ENCODE results near the gene AMH. TPM values are rescaled to one million over a fixed set of nuclear protein-coding genes. Genes with fewer than 3 reads are reported as not detected.

AMH gene
- total and polyA plus RNA-seq, 7 experiments from 2014 or later = 0.37 to 12.9 (median 4.6) TPM; not detected in 2

- POLR2A ChIA-PET = interaction anchor here (0.6 to 13.1 kb wide), 7 partner anchors 10 to 225 kb away, joined by 3 to 163 read pairs (median 4); partner anchors contain the start of gene GADD45B
- Histone ChIP-seq H3K4me3 (ENCODE audit: low read length) (peak overlapping the region; percentile 63), H3K36me3 (ENCODE audit: control insufficient read depth in 2 of 3, insufficient read depth in 3 of 3, low read length in 3 of 3) (peaks cover 0 to 25% (median 4%) of the 10 kb centered on the region in 3 experiments), H3K27me3 (ENCODE audit: control insufficient read depth in 2 of 2, insufficient read depth in 2 of 2, low read length in 2 of 2) (no peaks in the 10 kb centered on the region), H3K9me3 (ENCODE audit: control insufficient read depth in 2 of 3, low read length in 3 of 3) (no peaks in the 10 kb centered on the region), H3K27ac (ENCODE audit: low read depth, low read length) (no peak overlapping the region), H3K4me1 (ENCODE audit: control insufficient read depth in 2 of 2, insufficient read depth in 2 of 2, low read length in 2 of 2) (peaks cover 10 to 27% of the 10 kb centered on the region in 2 donors)
- ATAC-seq = peak; percentile 24
- no peaks in the 10 kb centered on the region for H3K9me3 Mint-ChIP-seq
- peaks cover 0 to 25% (median 0%) of the 10 kb centered on the region in 5 donors for H3K27me3 Mint-ChIP-seq
- CTCF ChIA-PET = interaction anchor here (1.8 kb wide), 1 partner anchor 12 kb away, joined by 7 read pairs; no protein-coding TSS in a partner anchor
- H3K4me3 Mint-ChIP-seq = peak overlapping the region; percentile 17 to 85 (median 65)
- intact Hi-C loops (cut with micrococcal nuclease) = loop anchor here in 1 of 2 donors (2.0 kb wide), 1 partner anchor 15 kb away; the partner anchor contains the start of genes PLEKHJ1 and SF3A2
- peak in 2 of 9 donors; percentile 27 for DNase-seq
- H3K4me1 Mint-ChIP-seq = peaks cover 0 to 6% (median 3%) of the 10 kb centered on the region in 7 donors
- H3K36me3 Mint-ChIP-seq = no peaks in the 10 kb centered on the region
- peak overlapping the region in 1 of 9 donors; percentile 43 for H3K27ac Mint-ChIP-seq
Measured at GRCh38 chr19:2251106-2252054, 2.3 kb downstream of the AMH start.

GRCh38 chr19:2252055-2252796, 3.1 kb downstream of the AMH start:
- no peaks in the 10 kb centered on the region for H3K36me3 Mint-ChIP-seq
- peaks cover 0 to 10% (median 8%) of the 10 kb centered on the region in 7 donors for H3K4me1 Mint-ChIP-seq
- H3K27ac Mint-ChIP-seq = peak overlapping the region in 2 of 9 donors; percentile 5 to 43
- intact Hi-C loops (cut with micrococcal nuclease) = loop anchor here in 1 of 2 donors (2.0 kb wide), 1 partner anchor 15 kb away; the partner anchor contains the start of genes PLEKHJ1 and SF3A2
- no peak overlapping the region for H3K27ac ChIP-seq (ENCODE audit: low read depth, low read length)
- peak in 3 of 9 donors; percentile 30 to 41 (median 32) for DNase-seq
- H3K27me3 ChIP-seq (ENCODE audit: control insufficient read depth in 2 of 2, insufficient read depth in 2 of 2, low read length in 2 of 2) = no peaks in the 10 kb centered on the region
- CTCF ChIA-PET = interaction anchor here (0.6 to 1.8 kb wide), 3 partner anchors 13 to 145 kb away, joined by 3 to 7 read pairs (median 4); partner anchors contain the start of gene PLEKHJ1
- no peaks in the 10 kb centered on the region for H3K9me3 ChIP-seq (ENCODE audit: control insufficient read depth in 2 of 3, low read length in 3 of 3)
- no peaks in the 10 kb centered on the region for H3K9me3 Mint-ChIP-seq
- H3K4me3 ChIP-seq (ENCODE audit: low read length) = peak overlapping the region; percentile 63
- peaks cover 0 to 25% (median 0%) of the 10 kb centered on the region in 5 donors for H3K27me3 Mint-ChIP-seq
- ATAC-seq = no peak
- peak overlapping the region; percentile 20 to 85 (median 78) for H3K4me3 Mint-ChIP-seq
- H3K4me1 ChIP-seq (ENCODE audit: control insufficient read depth in 2 of 2, insufficient read depth in 2 of 2, low read length in 2 of 2) = peaks cover 14 to 31% of the 10 kb centered on the region in 2 donors
- peaks cover 0 to 17% (median 2%) of the 10 kb centered on the region in 3 experiments for H3K36me3 ChIP-seq (ENCODE audit: control insufficient read depth in 2 of 3, insufficient read depth in 3 of 3, low read length in 3 of 3)
- POLR2A ChIA-PET = interaction anchor here (0.9 to 13.1 kb wide), 6 partner anchors 9 to 224 kb away, joined by 3 to 163 read pairs (median 9); partner anchors contain the start of gene GADD45B

- POLR2A ChIA-PET = interaction anchor here (0.6 to 13.1 kb wide), 8 partner anchors 8 to 355 kb away, joined by 3 to 163 read pairs (median 4); partner anchors contain the start of gene GADD45B
- Histone ChIP-seq H3K36me3 (ENCODE audit: control insufficient read depth in 2 of 3, insufficient read depth in 3 of 3, low read length in 3 of 3) (peaks cover 0 to 12% (median 2%) of the 10 kb centered on the region in 3 experiments), H3K4me3 (ENCODE audit: low read length) (peak overlapping the region; percentile 63), H3K9me3 (ENCODE audit: control insufficient read depth in 2 of 3, low read length in 3 of 3) (no peaks in the 10 kb centered on the region), H3K27ac (ENCODE audit: low read depth, low read length) (no peak overlapping the region), H3K27me3 (ENCODE audit: control insufficient read depth in 2 of 2, insufficient read depth in 2 of 2, low read length in 2 of 2) (no peaks in the 10 kb centered on the region), H3K4me1 (ENCODE audit: control insufficient read depth in 2 of 2, insufficient read depth in 2 of 2, low read length in 2 of 2) (peaks cover 14 to 37% of the 10 kb centered on the region in 2 donors)
- Mint-ChIP-seq H3K4me3 (peak overlapping the region; percentile 50 to 85 (median 78)), H3K9me3 (no peaks in the 10 kb centered on the region), H3K4me1 (peaks cover 0 to 11% (median 8%) of the 10 kb centered on the region in 7 donors), H3K27ac (no peak overlapping the region), H3K36me3 (no peaks in the 10 kb centered on the region), H3K27me3 (peaks cover 0 to 25% (median 0%) of the 10 kb centered on the region in 5 donors)
- DNase-seq = no peak
- CTCF ChIA-PET = interaction anchor here (0.6 to 1.8 kb wide), 3 partner anchors 13 to 144 kb away, joined by 3 to 7 read pairs (median 4); partner anchors contain the start of gene PLEKHJ1
- intact Hi-C loops (cut with micrococcal nuclease) = loop anchor here in 1 of 2 donors (1.0 to 2.0 kb wide), 4 partner anchors 11 to 21 kb away; partner anchors contain the start of genes PLEKHJ1 and SF3A2
- ATAC-seq = no peak
Measured at GRCh38 chr19:2252797-2253105, 3.6 kb downstream of the AMH start.

GRCh38 chr19:2253106-2254063, 4.3 kb downstream of the AMH start:
- Histone ChIP-seq H3K27me3 (ENCODE audit: control insufficient read depth in 2 of 2, insufficient read depth in 2 of 2, low read length in 2 of 2) (no peaks in the 10 kb centered on the region), H3K4me1 (ENCODE audit: control insufficient read depth in 2 of 2, insufficient read depth in 2 of 2, low read length in 2 of 2) (peaks cover 17 to 41% of the 10 kb centered on the region in 2 donors), H3K27ac (ENCODE audit: low read depth, low read length) (no peak overlapping the region), H3K36me3 (ENCODE audit: control insufficient read depth in 2 of 3, insufficient read depth in 3 of 3, low read length in 3 of 3) (peaks cover 0 to 5% (median 2%) of the 10 kb centered on the region in 3 experiments), H3K9me3 (ENCODE audit: control insufficient read depth in 2 of 3, low read length in 3 of 3) (no peaks in the 10 kb centered on the region), H3K4me3 (ENCODE audit: low read length) (peak overlapping the region; percentile 63)
- Mint-ChIP-seq H3K27me3 (peaks cover 0 to 25% (median 0%) of the 10 kb centered on the region in 5 donors), H3K27ac (peak overlapping the region in 2 of 9 donors; percentile 52 to 64), H3K4me3 (peak overlapping the region; percentile 50 to 85 (median 78)), H3K4me1 (peaks cover 0 to 18% (median 15%) of the 10 kb centered on the region in 7 donors), H3K9me3 (no peaks in the 10 kb centered on the region), H3K36me3 (no peaks in the 10 kb centered on the region)
- intact Hi-C loops (cut with micrococcal nuclease) = loop anchor here in 1 of 2 donors (1.0 to 2.0 kb wide), 4 partner anchors 12 to 20 kb away; partner anchors contain the start of genes PLEKHJ1 and SF3A2
- ChIA-PET CTCF (interaction anchor here (0.8 to 1.9 kb wide), 2 partner anchors 14 to 20 kb away, joined by 5 to 14 read pairs; no protein-coding TSS in a partner anchor), POLR2A (interaction anchor here (0.6 to 13.1 kb wide), 9 partner anchors 8 to 354 kb away, joined by 3 to 163 read pairs (median 5); partner anchors contain the start of gene PLEKHJ1)
- peak in 8 of 9 donors; percentile 37 to 71 (median 58) for DNase-seq
- no peak for ATAC-seq

GRCh38 chr19:2254064-2254872, 5.1 kb downstream of the AMH start:
- H3K4me3 ChIP-seq (ENCODE audit: low read length) = no peak overlapping the region
- H3K27me3 Mint-ChIP-seq = peaks cover 0 to 25% (median 0%) of the 10 kb centered on the region in 5 donors

More at GRCh38 chr19:2254064-2254872, 5.1 kb downstream of the AMH start:
- no peaks in the 10 kb centered on the region for H3K27me3 ChIP-seq (ENCODE audit: control insufficient read depth in 2 of 2, insufficient read depth in 2 of 2, low read length in 2 of 2)
- Mint-ChIP-seq H3K36me3 (no peaks in the 10 kb centered on the region), H3K9me3 (no peaks in the 10 kb centered on the region), H3K4me1 (peaks cover 0 to 24% (median 20%) of the 10 kb centered on the region in 7 donors), H3K27ac (peak overlapping the region in 1 of 9 donors; percentile 33), H3K4me3 (peak overlapping the region in 9 of 10 donors; percentile 32 to 85 (median 62))
- intact Hi-C loops (cut with micrococcal nuclease) = no loop called here
- ATAC-seq (no peak), DNase-seq (no peak)
- H3K9me3 ChIP-seq (ENCODE audit: control insufficient read depth in 2 of 3, low read length in 3 of 3) = no peaks in the 10 kb centered on the region
- CTCF ChIA-PET = interaction anchor here (1.9 kb wide), 1 partner anchor 19 kb away, joined by 14 read pairs; no protein-coding TSS in a partner anchor
- peaks cover 23 to 46% of the 10 kb centered on the region in 2 donors for H3K4me1 ChIP-seq (ENCODE audit: control insufficient read depth in 2 of 2, insufficient read depth in 2 of 2, low read length in 2 of 2)
- POLR2A ChIA-PET = interaction anchor here (0.9 to 13.1 kb wide), 6 partner anchors 8 to 18 kb away, joined by 3 to 163 read pairs (median 8); partner anchors contain the start of gene PLEKHJ1
- peaks cover 0 to under 1% (median 0%) of the 10 kb centered on the region in 3 experiments for H3K36me3 ChIP-seq (ENCODE audit: control insufficient read depth in 2 of 3, insufficient read depth in 3 of 3, low read length in 3 of 3)
- H3K27ac ChIP-seq (ENCODE audit: low read depth, low read length) = no peak overlapping the region
